HL-60/S4 treated with retinoic acid at 250 ng/mL for 4 days and 3 days (cell line): ENCODE data around the gene NEK7.

ENCODE experiments used
- in situ Hi-C: fragments of 300-500 bp; cut with MboI; formaldehyde crosslinking; loops from 2 replicates; pipeline ENCODE4 v1.7.0; 2022; ENCODE audit warnings: low sequenced_read_pairs

NEK7 gene

DNA sequence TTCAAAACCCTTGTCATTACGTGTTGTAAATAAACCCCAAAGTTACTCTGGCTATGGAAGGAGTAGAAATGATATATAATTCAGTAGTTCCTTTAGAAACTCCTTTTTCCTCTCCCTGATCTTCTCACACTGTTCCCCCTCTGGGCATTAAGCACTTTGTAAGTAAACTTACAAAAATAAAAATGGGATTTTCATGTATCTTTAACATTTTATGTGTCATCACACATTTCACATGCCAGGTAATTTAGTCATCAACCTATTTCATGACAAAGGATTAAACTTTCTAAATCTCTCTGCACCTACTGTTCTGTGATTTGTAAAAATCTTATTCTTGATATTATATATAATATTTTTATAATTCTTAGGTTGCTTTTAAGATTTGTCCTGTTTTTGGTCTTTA is 176.9 kb downstream of the NEK7 start:
- in situ Hi-C loops, result no loop called here

DNA sequence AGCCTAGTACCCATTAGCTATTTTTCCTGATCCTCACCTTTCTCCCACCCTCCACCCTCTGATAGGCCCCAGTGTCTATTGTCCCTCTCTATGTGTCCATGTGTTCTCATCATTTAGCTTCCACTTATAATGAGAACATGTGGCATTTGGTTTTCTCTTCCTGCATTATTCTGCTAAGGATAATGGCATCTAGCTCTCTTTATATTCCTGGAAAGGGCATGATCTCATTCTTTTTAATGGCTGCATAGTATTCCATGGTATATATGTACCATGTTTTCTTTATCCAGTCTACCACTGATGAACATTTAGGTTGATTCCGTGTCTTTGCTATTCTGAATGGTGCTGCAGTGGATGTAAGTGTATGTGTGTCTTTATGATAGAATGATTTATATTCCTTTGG is 178.9 kb downstream of the NEK7 start:
- in situ Hi-C loops, result no loop called here

DNA sequence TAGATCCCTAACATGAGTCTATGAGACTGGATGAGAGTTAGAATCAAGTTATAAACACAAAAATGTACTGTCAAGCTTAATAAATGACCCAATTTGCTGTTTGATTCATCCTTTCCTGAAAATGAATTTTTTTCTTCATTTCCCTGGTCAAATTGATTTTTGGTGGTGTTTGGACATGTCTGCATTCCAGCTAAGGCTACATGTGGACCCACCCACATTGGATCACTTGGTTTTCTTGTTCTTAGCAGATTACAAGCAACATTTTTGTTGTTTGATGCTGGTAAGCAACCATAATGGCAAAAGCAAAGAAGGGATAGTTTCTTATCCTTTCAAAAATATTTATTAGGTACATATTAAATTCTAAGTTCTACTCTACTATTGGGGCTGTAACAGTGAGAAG is 181.1 kb downstream of the NEK7 start:
- in situ Hi-C loops, result no loop called here

DNA sequence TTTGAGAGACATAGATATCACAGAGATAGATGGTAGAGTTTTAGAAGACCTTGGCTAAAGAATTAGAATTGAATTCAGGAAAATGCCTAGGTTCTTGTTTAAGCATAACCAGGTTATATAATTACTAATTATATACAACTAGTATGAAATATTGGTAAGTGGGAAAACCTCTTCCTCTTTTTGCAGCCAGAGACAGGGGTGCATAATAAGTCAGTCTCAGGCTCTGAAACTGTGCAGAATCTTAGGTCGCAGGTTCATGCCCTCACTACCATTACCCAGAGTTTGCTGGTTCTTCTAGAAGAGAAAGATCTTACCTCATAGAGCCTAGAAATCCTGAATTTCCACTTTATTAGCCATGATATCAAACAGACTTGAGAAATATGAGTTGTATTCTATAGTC is 183.3 kb downstream of the NEK7 start:
- in situ Hi-C loops, result no loop called here

DNA sequence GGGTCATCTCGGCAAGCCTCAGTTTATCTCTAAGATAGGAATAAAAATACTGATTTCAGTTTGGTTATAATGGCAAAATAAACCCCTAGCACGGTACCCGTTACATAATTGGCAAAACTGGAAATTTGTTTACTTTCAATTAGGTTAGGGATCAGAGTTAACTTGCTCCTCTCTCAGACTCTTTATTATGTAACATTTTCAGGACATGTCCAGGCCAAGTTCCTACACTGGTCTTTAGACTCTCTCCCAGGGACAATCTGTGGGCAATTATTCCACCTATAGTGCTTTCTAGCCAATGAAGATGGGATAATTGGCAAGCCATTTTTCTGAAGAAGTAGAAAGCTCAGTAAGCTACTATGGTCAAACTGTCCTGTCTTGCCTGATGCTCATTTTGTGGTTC is 189.4 kb downstream of the NEK7 start:
- in situ Hi-C loops, result no loop called here

DNA sequence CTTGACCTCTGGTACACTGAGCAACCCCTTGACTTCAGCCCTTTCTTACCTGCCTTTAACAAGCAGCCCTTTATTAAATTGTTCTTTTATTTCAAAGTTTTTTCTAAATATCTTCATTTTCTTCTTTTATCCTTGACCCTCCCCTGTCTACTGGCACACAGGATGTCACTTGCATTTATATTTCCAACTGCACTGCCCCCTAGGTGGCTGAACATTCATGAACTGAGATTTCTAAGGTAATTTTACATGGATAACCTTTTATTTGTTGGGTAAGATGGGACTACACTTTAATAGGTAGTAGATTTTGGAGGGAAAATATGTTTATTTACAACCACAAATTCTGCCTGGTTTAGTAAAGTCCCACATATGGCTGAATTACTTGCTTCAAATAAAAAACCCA is 193.7 kb downstream of the NEK7 start:
- in situ Hi-C loops, result no loop called here

DNA sequence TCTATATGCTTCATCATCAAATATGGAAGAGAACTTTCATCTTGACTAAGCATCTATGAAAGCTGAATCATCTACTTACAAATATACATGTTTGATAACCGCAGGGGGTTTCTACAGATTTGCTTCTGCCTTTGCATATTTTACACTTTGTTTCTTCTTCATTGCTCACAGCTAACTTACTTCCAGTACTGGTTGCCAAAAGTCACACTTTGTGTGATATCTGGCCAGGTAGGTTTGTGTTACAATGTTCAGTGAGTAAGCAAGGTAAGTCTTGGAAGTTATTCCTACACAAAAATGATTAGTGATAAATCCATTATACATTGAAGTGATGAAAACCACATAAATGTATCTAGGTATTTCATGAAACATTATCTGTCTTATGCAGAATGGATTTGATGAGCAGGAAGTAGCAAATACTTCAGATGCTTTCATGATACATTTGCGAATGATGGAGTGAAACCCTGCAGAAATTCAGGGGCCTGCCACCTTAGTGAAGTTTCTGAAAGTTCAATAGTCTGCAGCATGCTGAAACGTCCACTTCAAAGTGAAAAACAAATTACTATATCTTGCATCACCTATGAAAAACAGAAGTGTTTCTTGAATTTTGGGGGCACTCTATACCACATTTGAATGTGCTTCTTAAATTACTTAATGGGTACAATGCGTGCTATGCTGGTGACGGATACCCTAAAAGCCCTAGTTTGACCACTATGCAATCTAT is 196.3 kb downstream of the NEK7 start:
- in situ Hi-C loops, result no loop called here

DNA sequence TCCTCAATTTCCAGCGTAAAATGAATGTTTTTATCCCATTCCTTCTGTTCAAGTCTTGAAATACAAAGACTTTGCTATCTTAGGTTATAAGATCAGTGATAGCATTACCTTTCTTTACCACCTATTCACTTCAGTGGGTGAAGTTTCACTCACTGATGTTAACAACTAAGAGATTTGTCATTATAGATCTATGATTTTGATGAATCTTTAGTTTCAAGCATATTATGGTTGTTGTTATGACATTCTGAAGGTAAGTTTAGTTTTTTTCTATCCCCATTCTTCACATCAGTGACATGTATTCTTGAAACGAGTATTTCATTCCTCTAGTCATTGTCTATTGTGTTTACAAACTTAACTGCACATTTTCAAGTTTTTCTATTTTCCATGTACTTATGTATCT is 201.1 kb downstream of the NEK7 start:
- in situ Hi-C loops, result no loop called here

DNA sequence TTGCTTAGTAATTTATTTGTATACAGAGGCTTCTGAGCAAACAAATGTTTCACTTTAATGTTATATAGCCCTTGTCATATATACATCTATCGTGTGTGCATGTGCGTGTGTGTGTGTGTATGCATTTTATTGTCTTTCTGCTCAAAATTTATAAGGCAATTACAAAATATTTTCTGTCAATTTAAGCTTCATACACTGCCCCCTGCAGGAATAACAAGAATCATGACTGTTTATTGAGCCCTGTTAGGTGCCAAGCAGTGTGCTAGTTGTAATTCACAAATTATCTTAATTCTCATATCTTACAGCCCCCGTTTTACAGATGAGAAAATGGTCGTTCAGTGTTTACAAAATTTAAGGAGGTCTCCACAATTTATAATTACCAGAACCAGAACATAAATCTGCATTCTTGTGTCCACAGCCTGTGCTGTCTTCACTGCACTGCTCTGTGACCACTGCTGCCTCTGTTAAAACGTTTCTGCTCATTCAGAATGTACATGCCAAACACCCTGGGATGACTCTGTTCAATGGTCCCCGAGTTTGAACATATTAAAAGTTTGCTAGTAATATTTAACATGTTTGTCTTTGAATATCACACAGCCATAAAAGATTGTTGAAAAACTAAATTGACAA is 202.3 kb downstream of the NEK7 start:
- in situ Hi-C loops, result no loop called here

DNA sequence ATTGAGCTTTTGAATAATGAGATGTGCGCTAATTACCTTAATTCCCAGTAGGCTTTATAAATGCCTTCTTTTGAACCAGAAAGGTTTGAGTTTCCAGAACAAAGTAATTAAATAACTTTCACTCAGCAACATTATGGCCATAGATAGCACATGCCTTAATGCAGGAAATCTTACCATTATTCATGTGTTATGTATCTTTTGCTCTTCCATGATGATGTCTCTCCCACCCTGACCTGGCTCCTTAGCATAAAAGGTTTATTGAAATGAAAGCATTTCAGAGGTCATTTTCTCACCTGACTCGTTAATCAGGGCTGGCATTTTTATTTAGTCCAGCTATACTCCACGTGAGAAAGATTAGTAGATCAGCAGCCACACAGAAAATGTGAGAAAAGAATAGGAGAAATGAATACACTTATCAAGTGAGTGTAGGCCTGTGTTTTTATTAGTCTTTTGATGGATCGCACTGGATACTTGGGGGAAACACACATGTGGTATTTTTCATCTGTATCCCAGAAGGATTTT is 203.5 kb downstream of the NEK7 start:
- in situ Hi-C loops, result no loop called here

DNA sequence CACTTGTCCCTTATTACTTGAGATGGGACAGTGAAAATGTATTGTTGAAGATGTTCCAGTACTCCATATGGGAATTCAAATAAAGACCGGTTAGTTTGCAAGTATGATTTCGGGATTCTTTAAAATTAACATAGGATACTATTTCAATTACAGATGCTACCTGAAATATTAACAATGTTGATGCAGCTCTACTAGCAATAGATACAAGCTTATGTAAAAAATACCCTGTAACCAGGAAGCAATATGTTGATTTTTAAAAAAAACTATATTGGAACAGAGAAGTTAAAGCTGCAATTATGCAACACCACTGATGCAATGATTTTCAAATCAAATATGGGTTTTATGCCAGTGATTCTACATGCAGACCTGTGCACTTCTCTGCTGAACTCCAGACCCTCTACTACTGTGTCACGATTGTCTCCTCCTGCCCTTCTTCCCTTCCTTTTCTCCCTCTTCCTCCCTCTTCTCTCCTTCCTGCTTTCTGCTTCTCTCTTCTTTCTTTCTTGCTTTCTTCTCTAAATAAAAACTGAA is 204.5 kb downstream of the NEK7 start:
- in situ Hi-C loops, result no loop called here

DNA sequence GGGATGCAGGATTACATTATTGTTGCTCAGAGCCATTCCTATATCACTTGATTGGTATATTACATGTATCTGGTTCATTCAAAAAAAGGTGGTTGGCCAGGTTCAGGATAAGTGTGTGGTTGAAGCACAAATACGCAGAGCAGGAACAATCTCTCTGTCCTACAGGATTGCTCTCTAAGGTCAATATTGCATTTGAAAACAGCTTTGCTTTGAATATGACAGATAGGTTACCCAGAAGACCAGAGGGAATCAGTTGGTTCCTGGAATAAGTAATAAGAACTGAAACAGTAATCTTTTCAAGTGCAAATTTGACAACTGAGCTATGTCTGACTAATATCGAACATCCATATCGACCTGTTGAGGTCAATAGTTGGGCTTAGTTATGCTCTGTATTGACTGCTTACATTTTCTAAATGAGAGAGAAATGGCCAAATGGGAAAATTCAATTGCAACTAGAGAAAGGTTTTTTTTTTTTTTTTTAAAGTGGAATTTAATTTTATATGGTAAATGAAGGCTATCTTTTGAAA is 206.9 kb downstream of the NEK7 start:
- in situ Hi-C loops, result no loop called here

DNA sequence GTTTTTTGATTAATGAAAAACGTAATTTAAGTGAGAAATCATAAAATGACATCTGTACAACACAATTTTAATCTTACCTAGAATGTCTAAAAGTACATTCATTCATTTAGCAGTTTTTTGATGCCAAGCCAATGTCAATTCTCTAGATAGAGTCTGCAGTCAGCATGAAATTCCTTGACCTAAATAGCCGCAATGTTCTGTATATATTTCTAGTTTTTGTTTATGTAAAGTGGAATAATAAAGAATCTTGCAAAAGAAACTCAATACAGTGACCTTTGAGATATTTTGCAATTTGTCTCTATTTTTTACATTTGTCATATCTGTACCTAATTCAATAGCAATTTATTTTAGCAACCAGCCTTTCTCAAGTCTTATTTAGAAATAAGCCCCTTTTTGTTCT is 207.7 kb downstream of the NEK7 start:
- in situ Hi-C loops, result no loop called here

DNA sequence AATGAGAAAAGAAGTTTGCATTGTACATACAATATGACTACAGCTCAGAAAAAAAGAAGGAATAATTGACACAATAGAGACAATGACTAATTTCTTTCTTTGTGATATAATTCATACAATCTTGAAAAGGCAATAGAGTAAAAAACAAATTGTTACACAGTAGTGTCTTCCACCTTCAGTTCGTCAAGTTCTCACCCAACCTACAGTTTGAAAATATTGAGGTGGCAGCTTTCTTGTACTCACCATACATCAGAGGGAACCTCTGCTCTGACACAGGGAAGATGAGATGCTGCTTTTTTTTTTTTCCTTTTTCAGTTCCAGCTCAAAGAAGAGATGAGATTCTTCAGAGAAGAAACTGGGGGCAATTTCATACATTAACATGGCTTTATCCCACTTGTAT is 210.5 kb downstream of the NEK7 start:
- in situ Hi-C loops, result no loop called here

DNA sequence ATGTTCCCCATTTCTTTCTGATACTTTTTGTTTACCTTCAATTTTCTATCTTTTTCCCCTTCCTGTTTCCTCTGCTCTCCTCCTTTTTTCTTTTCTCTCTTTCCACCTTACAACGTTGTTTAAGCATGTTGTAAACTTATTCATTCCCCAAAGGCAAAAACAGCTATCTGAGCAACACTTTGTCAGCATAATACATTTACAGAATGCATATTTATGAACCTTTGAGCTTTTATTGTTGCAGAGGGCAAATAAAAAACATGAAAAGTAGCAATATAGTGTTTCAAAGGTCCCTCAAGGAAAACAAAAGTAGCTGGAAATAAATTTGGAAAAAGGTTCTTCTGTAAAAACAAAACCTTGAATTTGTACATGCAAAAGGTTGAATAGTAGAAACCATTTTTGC is 214.2 kb downstream of the NEK7 start:
- in situ Hi-C loops, result no loop called here
